Measurements from ENCODE around the gene USHBP1.
A peak's percentile ranks its signal among the peaks of the same experiment; 100 is the strongest.

DNA sequence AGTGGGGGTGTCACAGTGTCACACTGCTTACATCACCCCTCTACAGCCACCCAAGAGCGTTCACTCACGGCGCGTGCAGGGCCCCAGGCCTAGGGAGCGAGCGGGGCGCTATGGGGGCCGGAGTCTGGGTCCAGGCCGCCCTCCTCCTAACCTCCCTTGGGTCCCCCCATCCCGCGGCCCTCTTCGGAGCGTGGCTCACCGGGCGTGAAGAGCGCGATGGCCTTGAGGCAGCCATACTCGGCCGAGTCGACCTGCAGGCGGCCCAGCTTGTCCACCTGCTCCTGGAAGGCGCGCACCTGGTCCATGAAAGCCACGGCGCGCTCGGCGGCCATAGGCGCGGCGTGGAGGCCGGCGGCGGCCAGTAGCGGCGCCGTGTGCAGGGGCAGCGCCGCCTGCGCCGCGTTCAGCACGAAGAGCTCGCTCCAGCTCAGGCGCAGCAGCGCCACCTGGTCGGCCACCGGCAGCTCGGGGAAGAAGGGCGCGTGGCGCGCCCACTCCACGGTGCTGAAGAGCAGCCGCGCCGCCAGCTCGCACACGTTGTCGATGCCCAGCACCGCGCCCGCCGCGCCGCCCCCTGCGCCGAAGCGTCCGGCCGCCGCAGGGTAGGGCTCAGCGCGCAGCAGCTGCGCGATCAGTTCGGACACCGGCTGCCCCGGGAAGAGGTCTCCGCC is 29.1 kb downstream of the USHBP1 start:
- TF ChIP-seq, protein P1, sequence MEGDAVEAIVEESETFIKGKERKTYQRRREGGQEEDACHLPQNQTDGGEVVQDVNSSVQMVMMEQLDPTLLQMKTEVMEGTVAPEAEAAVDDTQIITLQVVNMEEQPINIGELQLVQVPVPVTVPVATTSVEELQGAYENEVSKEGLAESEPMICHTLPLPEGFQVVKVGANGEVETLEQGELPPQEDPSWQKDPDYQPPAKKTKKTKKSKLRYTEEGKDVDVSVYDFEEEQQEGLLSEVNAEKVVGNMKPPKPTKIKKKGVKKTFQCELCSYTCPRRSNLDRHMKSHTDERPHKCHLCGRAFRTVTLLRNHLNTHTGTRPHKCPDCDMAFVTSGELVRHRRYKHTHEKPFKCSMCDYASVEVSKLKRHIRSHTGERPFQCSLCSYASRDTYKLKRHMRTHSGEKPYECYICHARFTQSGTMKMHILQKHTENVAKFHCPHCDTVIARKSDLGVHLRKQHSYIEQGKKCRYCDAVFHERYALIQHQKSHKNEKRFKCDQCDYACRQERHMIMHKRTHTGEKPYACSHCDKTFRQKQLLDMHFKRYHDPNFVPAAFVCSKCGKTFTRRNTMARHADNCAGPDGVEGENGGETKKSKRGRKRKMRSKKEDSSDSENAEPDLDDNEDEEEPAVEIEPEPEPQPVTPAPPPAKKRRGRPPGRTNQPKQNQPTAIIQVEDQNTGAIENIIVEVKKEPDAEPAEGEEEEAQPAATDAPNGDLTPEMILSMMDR (conservative IDR thresholded peaks at IDR 0.05; ENCODE audit: low read depth, low read length) = peak; percentile 51
- TF ChIP-seq POLR2A (IDR thresholded peaks at IDR 0.05; ENCODE audit: low read depth, low read length) = no peak
- TF ChIP-seq SMC3 (IDR thresholded peaks at IDR 0.05; ENCODE audit: low read depth, low read length) = peak; percentile 20; the same call in 1 of the 2 replicates
- peak; percentile 49 for TF ChIP-seq RAD21 (IDR thresholded peaks at IDR 0.05; ENCODE audit: low read length)
- TF ChIP-seq FOS (IDR thresholded peaks at IDR 0.05; ENCODE audit: low read depth, low read length) = no peak
- TF ChIP-seq RFX5 (IDR thresholded peaks at IDR 0.05; ENCODE audit: low read depth, low read length) = no peak
- TF ChIP-seq MXI1 (IDR thresholded peaks at IDR 0.05; ENCODE audit: borderline replicate concordance, low read depth, low read length) = peak; percentile 95
- no peak for TF ChIP-seq CEBPB (IDR thresholded peaks at IDR 0.05; ENCODE audit: low read depth, low read length)
- peak; percentile 20; the same call in 1 of the 2 replicates for TF ChIP-seq MAZ (IDR thresholded peaks at IDR 0.05; ENCODE audit: borderline replicate concordance, low read depth, low read length)
